Hematopoietic multipotent progenitor cell treated with erythropoietin and hydrocortisone succinate and interleukin-3 and kit ligand, for 6 days (in vitro differentiated cells): ENCODE data around the gene SPINT3.

Experiments
- DNase-seq: peaks from one replicate; pipeline ENCODE4 v3.0.0-alpha.2; 2015

Gene SPINT3

GRCh38 chr20:45515147-45515913 is at the start of gene SPINT3:
SPINT3 (minus strand) TSS chr20:45515622; CDS start chr20:45515608, 14 bp downstream.
- DNase-seq = no peak

GRCh38 chr20:45564760-45565276 is 49.4 kb upstream of the SPINT3 start:
- no peak for DNase-seq

- no peak for DNase-seq
Measured at GRCh38 chr20:45555198-45555597, 39.8 kb upstream of the SPINT3 start.

GRCh38 chr20:45552456-45552855 is 37.0 kb upstream of the SPINT3 start:
- no peak for DNase-seq

GRCh38 chr20:45550765-45551164 is 35.3 kb upstream of the SPINT3 start:
- DNase-seq = no peak

GRCh38 chr20:45548410-45548809 is 33.0 kb upstream of the SPINT3 start:
- no peak for DNase-seq

GRCh38 chr20:45547206-45547770 is 31.9 kb upstream of the SPINT3 start, which contains the start of gene EPPIN:
EPPIN (minus strand) TSS chr20:45547401; CDS start chr20:45547357, 44 bp downstream.
- DNase-seq = no peak

- peak; percentile 42 for DNase-seq
Measured at GRCh38 chr20:45545754-45546453, 30.5 kb upstream of the SPINT3 start.

GRCh38 chr20:45545351-45545750 is 29.9 kb upstream of the SPINT3 start:
- DNase-seq = no peak

GRCh38 chr20:45539382-45539781 is 24.0 kb upstream of the SPINT3 start, which contains the start of gene WFDC6:
WFDC6 (minus strand) TSS chr20:45539482; CDS start chr20:45539407, 75 bp downstream.
- no peak for DNase-seq

GRCh38 chr20:45538209-45538799 is 22.9 kb upstream of the SPINT3 start:
- no peak for DNase-seq

- DNase-seq = no peak
Measured at GRCh38 chr20:45527294-45527693, 11.9 kb upstream of the SPINT3 start.

- DNase-seq = no peak
Measured at GRCh38 chr20:45523821-45524220, 8.4 kb upstream of the SPINT3 start.

- DNase-seq = no peak
Measured at GRCh38 chr20:45518282-45518681, 2.9 kb upstream of the SPINT3 start.

GRCh38 chr20:45510242-45510862 is 5.1 kb downstream of the SPINT3 start:
- no peak for DNase-seq

GRCh38 chr20:45509091-45509490 is 6.3 kb downstream of the SPINT3 start:
- no peak for DNase-seq

GRCh38 chr20:45508068-45508886 is 7.1 kb downstream of the SPINT3 start:
- no peak for DNase-seq

GRCh38 chr20:45507011-45507820 is 8.2 kb downstream of the SPINT3 start:
- DNase-seq = no peak

GRCh38 chr20:45506398-45506797 is 9.0 kb downstream of the SPINT3 start:
- DNase-seq = no peak

- DNase-seq = no peak
Measured at GRCh38 chr20:45503403-45503802, 12.0 kb downstream of the SPINT3 start.

- DNase-seq = no peak
Measured at GRCh38 chr20:45502561-45502960, 12.9 kb downstream of the SPINT3 start.
